22Rv1 (cell line): Measurements from ENCODE around the gene XCR1.

Experiments used
- ZFX ChIP-seq: fragments of 450-650 bp; IDR thresholded peaks from 2 replicates; pipeline ENCODE4 v1.6.1; 2017; ENCODE audit warnings: antibody characterized with exemption, borderline replicate concordance
- TF ChIP-seq, protein P1 (sequence below): fragments of 450-650 bp; IDR thresholded peaks from 2 replicates; pipeline ENCODE4 v1.5.1; 2017; ENCODE audit warnings: mild to moderate bottlenecking

- TF ChIP-seq, protein P1, sequence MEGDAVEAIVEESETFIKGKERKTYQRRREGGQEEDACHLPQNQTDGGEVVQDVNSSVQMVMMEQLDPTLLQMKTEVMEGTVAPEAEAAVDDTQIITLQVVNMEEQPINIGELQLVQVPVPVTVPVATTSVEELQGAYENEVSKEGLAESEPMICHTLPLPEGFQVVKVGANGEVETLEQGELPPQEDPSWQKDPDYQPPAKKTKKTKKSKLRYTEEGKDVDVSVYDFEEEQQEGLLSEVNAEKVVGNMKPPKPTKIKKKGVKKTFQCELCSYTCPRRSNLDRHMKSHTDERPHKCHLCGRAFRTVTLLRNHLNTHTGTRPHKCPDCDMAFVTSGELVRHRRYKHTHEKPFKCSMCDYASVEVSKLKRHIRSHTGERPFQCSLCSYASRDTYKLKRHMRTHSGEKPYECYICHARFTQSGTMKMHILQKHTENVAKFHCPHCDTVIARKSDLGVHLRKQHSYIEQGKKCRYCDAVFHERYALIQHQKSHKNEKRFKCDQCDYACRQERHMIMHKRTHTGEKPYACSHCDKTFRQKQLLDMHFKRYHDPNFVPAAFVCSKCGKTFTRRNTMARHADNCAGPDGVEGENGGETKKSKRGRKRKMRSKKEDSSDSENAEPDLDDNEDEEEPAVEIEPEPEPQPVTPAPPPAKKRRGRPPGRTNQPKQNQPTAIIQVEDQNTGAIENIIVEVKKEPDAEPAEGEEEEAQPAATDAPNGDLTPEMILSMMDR = no peak
- TF ChIP-seq ZFX = no peak
Observed at GRCh38 chr3:45990181-45990580, 37.1 kb downstream of the XCR1 start.
